ENCODE results near the gene STRN4.

Gene STRN4

DNA sequence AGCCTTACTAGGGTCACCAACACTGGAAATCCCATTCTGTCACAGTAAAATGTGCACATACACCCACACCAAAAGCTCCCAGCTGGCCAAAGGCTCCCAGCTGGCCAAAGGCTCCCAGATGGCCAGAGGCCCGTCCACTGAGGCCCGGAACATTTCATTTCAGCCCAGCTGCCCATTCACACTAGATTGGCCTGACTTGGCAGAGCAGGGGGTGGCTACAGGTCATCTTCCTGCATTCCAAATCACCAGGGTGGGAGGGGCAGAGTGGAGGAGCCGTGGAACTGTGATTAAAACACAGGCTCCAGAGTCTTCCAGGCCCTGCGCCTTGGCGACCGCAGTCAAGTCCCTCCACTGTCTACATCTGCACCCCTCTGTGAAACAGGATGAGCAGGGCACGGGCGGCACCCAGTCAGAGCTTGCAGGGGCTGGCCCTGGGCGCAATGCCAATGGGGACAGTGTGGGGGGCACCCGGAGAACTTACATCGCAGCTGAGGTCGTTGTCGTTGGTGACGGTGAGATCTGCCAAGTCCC lies 19.2 kb downstream of the STRN4 start:
- H3K36me3 ChIP-seq (ENCODE audit: insufficient read depth, low read depth, low read length) = peaks cover 97% of the 10 kb centered on the region

DNA sequence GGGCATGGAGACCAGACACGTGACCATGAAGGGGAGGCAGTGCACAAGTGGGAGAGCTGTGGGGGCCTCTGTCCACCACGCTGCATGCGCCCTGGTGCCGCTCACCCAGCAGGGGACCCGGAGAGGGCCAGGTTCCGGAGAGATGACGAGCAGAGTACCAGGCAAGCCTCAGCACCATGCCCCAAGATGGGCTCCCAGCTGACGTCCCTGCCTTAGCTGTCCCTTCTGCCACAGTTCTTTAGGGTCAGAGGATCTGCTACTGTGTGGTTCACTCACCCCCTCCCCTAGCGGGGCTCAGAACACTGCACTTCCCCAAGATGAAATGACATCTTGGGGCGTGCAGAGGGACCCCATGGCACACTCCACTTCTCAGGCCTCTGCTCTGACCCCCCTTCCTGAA lies 19.7 kb downstream of the STRN4 start:
- Histone ChIP-seq H3K36me3 (ENCODE audit: insufficient read depth, low read depth, low read length) (peaks cover 97% of the 10 kb centered on the region), H3K27me3 (ENCODE audit: insufficient read depth, low read length) (no peaks in the 10 kb centered on the region), H3K4me3 (ENCODE audit: low read length) (no peak overlapping the region), H3K4me1 (ENCODE audit: insufficient read depth, low read length) (no peaks in the 10 kb centered on the region; the same call in 1 of the 2 replicates), H3K9me3 (ENCODE audit: insufficient read depth, low read depth, low read length) (no peaks in the 10 kb centered on the region), H3K27ac (ENCODE audit: low read length) (no peak overlapping the region), H3K9ac (ENCODE audit: low read depth, low read length) (no peak overlapping the region)

More for the DNA sequence above, 19.2 kb downstream of the STRN4 start:
- Histone ChIP-seq H3K4me3 (ENCODE audit: low read length) (no peak overlapping the region), H3K27ac (ENCODE audit: low read length) (no peak overlapping the region), H3K27me3 (ENCODE audit: insufficient read depth, low read length) (no peaks in the 10 kb centered on the region), H3K9ac (ENCODE audit: low read depth, low read length) (no peak overlapping the region), H3K9me3 (ENCODE audit: insufficient read depth, low read depth, low read length) (no peaks in the 10 kb centered on the region), H3K4me1 (ENCODE audit: insufficient read depth, low read length) (no peaks in the 10 kb centered on the region; the same call in 1 of the 2 replicates)

GRCh38 chr19:46725859-46726393 lies 20.3 kb downstream of the STRN4 start:
- Histone ChIP-seq H3K27ac (ENCODE audit: low read length) (no peak overlapping the region), H3K4me1 (ENCODE audit: insufficient read depth, low read length) (no peaks in the 10 kb centered on the region; the same call in 1 of the 2 replicates), H3K9ac (ENCODE audit: low read depth, low read length) (no peak overlapping the region), H3K4me3 (ENCODE audit: low read length) (no peak overlapping the region), H3K9me3 (ENCODE audit: insufficient read depth, low read depth, low read length) (no peaks in the 10 kb centered on the region), H3K36me3 (ENCODE audit: insufficient read depth, low read depth, low read length) (peaks cover 98% of the 10 kb centered on the region), H3K27me3 (ENCODE audit: insufficient read depth, low read length) (no peaks in the 10 kb centered on the region)

- Histone ChIP-seq H3K4me3 (ENCODE audit: low read length) (no peak overlapping the region), H3K9me3 (ENCODE audit: insufficient read depth, low read depth, low read length) (no peaks in the 10 kb centered on the region), H3K9ac (ENCODE audit: low read depth, low read length) (no peak overlapping the region), H3K27me3 (ENCODE audit: insufficient read depth, low read length) (no peaks in the 10 kb centered on the region), H3K36me3 (ENCODE audit: insufficient read depth, low read depth, low read length) (peaks cover 98% of the 10 kb centered on the region), H3K27ac (ENCODE audit: low read length) (no peak overlapping the region), H3K4me1 (ENCODE audit: insufficient read depth, low read length) (no peaks in the 10 kb centered on the region; the same call in 1 of the 2 replicates)
These were observed 21.0 kb downstream of the STRN4 start for GRCh38 chr19:46725036-46725820.

GRCh38 chr19:46724468-46724867 lies 21.8 kb downstream of the STRN4 start:
- H3K27me3 ChIP-seq (ENCODE audit: insufficient read depth, low read length) = no peaks in the 10 kb centered on the region
- no peaks in the 10 kb centered on the region for H3K9me3 ChIP-seq (ENCODE audit: insufficient read depth, low read depth, low read length)
- peaks cover 95% of the 10 kb centered on the region for H3K36me3 ChIP-seq (ENCODE audit: insufficient read depth, low read depth, low read length)
- H3K9ac ChIP-seq (ENCODE audit: low read depth, low read length) = no peak overlapping the region
- no peaks in the 10 kb centered on the region; the same call in 1 of the 2 replicates for H3K4me1 ChIP-seq (ENCODE audit: insufficient read depth, low read length)
- no peak overlapping the region for H3K4me3 ChIP-seq (ENCODE audit: low read length)
- H3K27ac ChIP-seq (ENCODE audit: low read length) = no peak overlapping the region

GRCh38 chr19:46723471-46723870 lies 22.8 kb downstream of the STRN4 start:
- H3K9me3 ChIP-seq (ENCODE audit: insufficient read depth, low read depth, low read length) = no peaks in the 10 kb centered on the region
- H3K4me3 ChIP-seq (ENCODE audit: low read length) = no peak overlapping the region
- peaks cover 85% of the 10 kb centered on the region for H3K36me3 ChIP-seq (ENCODE audit: insufficient read depth, low read depth, low read length)
- no peak overlapping the region for H3K9ac ChIP-seq (ENCODE audit: low read depth, low read length)
- no peaks in the 10 kb centered on the region for H3K4me1 ChIP-seq (ENCODE audit: insufficient read depth, low read length)
- no peak overlapping the region for H3K27ac ChIP-seq (ENCODE audit: low read length)
- H3K27me3 ChIP-seq (ENCODE audit: insufficient read depth, low read length) = no peaks in the 10 kb centered on the region

DNA sequence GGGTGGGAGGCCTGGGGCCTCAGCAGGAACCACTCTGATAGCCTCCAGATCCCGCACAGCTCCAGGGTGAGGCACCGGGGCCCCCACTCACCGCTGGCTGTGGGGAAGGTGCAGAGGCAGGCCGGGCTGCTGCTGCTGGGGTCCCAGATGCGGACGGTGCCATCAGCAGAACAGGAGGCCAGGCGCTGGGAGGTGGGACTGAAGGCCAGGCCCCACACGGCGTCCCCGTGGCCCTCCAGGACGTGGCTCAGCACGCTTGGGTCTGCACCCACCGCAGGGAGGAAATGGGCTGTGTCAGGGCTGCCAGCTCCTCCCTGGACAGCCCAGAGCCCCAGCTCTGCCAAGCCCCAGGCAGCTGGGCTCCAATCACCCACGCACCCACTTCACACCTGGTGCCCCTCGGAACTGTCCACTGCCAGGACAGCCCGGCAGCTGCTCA lies 23.2 kb downstream of the STRN4 start:
- no peak overlapping the region for H3K27ac ChIP-seq (ENCODE audit: low read length)
- no peak overlapping the region for H3K4me3 ChIP-seq (ENCODE audit: low read length)
- no peaks in the 10 kb centered on the region for H3K27me3 ChIP-seq (ENCODE audit: insufficient read depth, low read length)
- peaks cover 81% of the 10 kb centered on the region for H3K36me3 ChIP-seq (ENCODE audit: insufficient read depth, low read depth, low read length)
- no peaks in the 10 kb centered on the region for H3K9me3 ChIP-seq (ENCODE audit: insufficient read depth, low read depth, low read length)
- H3K9ac ChIP-seq (ENCODE audit: low read depth, low read length) = no peak overlapping the region
- H3K4me1 ChIP-seq (ENCODE audit: insufficient read depth, low read length) = no peaks in the 10 kb centered on the region; the same call in 1 of the 2 replicates

GRCh38 chr19:46722421-46723022 lies 23.7 kb downstream of the STRN4 start:
- Histone ChIP-seq H3K9me3 (ENCODE audit: insufficient read depth, low read depth, low read length) (no peaks in the 10 kb centered on the region), H3K9ac (ENCODE audit: low read depth, low read length) (no peak overlapping the region), H3K27ac (ENCODE audit: low read length) (no peak overlapping the region), H3K4me1 (ENCODE audit: insufficient read depth, low read length) (peaks cover 4% of the 10 kb centered on the region; the same call in 1 of the 2 replicates), H3K36me3 (ENCODE audit: insufficient read depth, low read depth, low read length) (peaks cover 76% of the 10 kb centered on the region), H3K4me3 (ENCODE audit: low read length) (no peak overlapping the region), H3K27me3 (ENCODE audit: insufficient read depth, low read length) (no peaks in the 10 kb centered on the region)

GRCh38 chr19:46722004-46722380 lies 24.3 kb downstream of the STRN4 start:
- Histone ChIP-seq H3K9ac (ENCODE audit: low read depth, low read length) (no peak overlapping the region), H3K27me3 (ENCODE audit: insufficient read depth, low read length) (no peaks in the 10 kb centered on the region), H3K36me3 (ENCODE audit: insufficient read depth, low read depth, low read length) (peaks cover 71% of the 10 kb centered on the region), H3K27ac (ENCODE audit: low read length) (no peak overlapping the region), H3K4me3 (ENCODE audit: low read length) (no peak overlapping the region), H3K9me3 (ENCODE audit: insufficient read depth, low read depth, low read length) (no peaks in the 10 kb centered on the region), H3K4me1 (ENCODE audit: insufficient read depth, low read length) (peaks cover 4% of the 10 kb centered on the region; the same call in 1 of the 2 replicates)

DNA sequence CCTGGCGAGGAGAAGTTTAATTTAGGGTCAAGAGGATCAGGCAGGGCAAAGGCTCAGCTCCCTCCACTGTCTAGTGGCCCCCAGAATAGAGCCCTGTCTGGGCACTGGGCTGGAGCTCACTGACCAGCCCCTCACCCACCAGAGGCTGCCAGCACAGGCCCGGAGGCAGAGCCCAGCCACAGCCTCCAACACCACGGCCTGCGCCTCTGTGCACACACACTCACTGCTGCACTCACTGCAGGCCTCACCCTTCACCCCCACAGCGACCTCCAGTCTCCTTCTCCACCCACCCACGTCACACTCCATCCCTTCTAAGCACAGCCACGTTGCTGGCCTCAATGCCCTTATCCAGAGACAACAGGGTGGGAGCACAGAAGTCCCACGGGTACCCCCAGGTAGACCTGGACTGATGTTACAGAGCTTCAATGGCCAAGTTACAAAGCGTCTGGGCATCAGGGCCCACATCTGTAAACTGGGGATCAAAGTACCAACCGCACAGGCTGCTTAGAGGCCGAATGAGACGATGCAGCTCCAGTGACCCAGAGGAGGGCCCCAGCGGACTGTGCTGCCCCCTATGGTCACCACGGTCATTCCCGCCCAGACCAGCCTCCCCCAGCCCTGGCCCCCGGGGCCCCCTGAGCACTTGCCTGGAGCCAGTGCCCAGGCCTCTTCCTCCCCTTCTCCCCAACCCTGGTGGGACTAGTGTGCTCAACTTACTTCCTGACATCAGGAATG lies 24.8 kb downstream of the STRN4 start:
- Histone ChIP-seq H3K4me3 (ENCODE audit: low read length) (no peak overlapping the region), H3K27ac (ENCODE audit: low read length) (no peak overlapping the region), H3K9ac (ENCODE audit: low read depth, low read length) (no peak overlapping the region), H3K27me3 (ENCODE audit: insufficient read depth, low read length) (no peaks in the 10 kb centered on the region), H3K36me3 (ENCODE audit: insufficient read depth, low read depth, low read length) (peaks cover 65% of the 10 kb centered on the region), H3K9me3 (ENCODE audit: insufficient read depth, low read depth, low read length) (no peaks in the 10 kb centered on the region), H3K4me1 (ENCODE audit: insufficient read depth, low read length) (peaks cover 4% of the 10 kb centered on the region; the same call in 1 of the 2 replicates)

GRCh38 chr19:46720503-46721239 lies 25.6 kb downstream of the STRN4 start:
- peaks cover 57% of the 10 kb centered on the region for H3K36me3 ChIP-seq (ENCODE audit: insufficient read depth, low read depth, low read length)
- H3K4me3 ChIP-seq (ENCODE audit: low read length) = no peak overlapping the region
- no peak overlapping the region for H3K9ac ChIP-seq (ENCODE audit: low read depth, low read length)
- no peaks in the 10 kb centered on the region for H3K27me3 ChIP-seq (ENCODE audit: insufficient read depth, low read length)
- H3K9me3 ChIP-seq (ENCODE audit: insufficient read depth, low read depth, low read length) = no peaks in the 10 kb centered on the region
- peaks cover 4% of the 10 kb centered on the region; the same call in 1 of the 2 replicates for H3K4me1 ChIP-seq (ENCODE audit: insufficient read depth, low read length)
- no peak overlapping the region for H3K27ac ChIP-seq (ENCODE audit: low read length)

Measured in iPS-20b (cell line).